A549 (cell line): ENCODE measurements around the gene DPM1. TPM values are rescaled to one million over a fixed set of nuclear protein-coding genes. Genes with fewer than 3 reads are reported as not detected.
A peak's percentile ranks its signal among the peaks of the same experiment; 100 is the strongest.

Experiments used
- ATAC-seq, 2 experiments: fragments of 200-7000 bp in 1 of 2; fragments of >200 bp in 1 of 2; cut with Nextera tagmentation in 1 of 2; cut with Tn5 transposase in 1 of 2; 3 replicates each; pipeline versions ENCODE4 v1.8.0 to v1.9.1; 2018 to 2020; ENCODE audit warnings: mild to moderate bottlenecking in 1 of 2, moderate library complexity in 1 of 2
- CTCF ChIA-PET: fragments of 300-600 bp; sonication (Branson Sonifier 250); formaldehyde crosslinking; extraction: SDS; loops from one replicate; lab custom pipeline; 2021; ENCODE audit warnings: antibody characterized with exemption, inconsistent platforms; lab: Yijun Ruan, JAX
- POLR2A ChIA-PET: fragments of 350-600 bp; formaldehyde crosslinking; extraction: SDS; loops from one replicate; lab custom pipeline; 2021; ENCODE audit warnings: antibody characterized with exemption, inconsistent platforms; lab: Yijun Ruan, JAX
- DNase-seq, 2 experiments: peaks; one replicate each; pipeline versions ENCODE4 v3.0.0 to v3.0.0-alpha.2; 2011 to 2016; ENCODE audit warnings: low read depth in 1 of 2, low spot score in 1 of 2
- FAIRE-seq: peaks from 2 replicates; lab custom pipeline; 2011; peaks lifted over from hg19 to GRCh38; lab: Jason Lieb, UNC
- H3K27ac ChIP-seq, 2 experiments: fragments of >200 bp; sonication (Bioruptor Twin); formaldehyde crosslinking; 3 replicates each; pipeline ENCODE4 v1.5.1; 2016 to 2017
- H3K4me1 ChIP-seq: fragments of >200 bp; sonication (Bioruptor Twin); formaldehyde crosslinking; 3 replicates; pipeline ENCODE4 v1.6.1; 2016
- H3K4me2 ChIP-seq: fragments of >200 bp; sonication (Bioruptor Twin); formaldehyde crosslinking; 3 replicates; pipeline ENCODE4 v1.6.1; 2016
- H3K4me3 ChIP-seq: fragments of >200 bp; sonication (Bioruptor Twin); formaldehyde crosslinking; 3 replicates; pipeline ENCODE4 v1.5.1; 2016
- H3K9me3 ChIP-seq: fragments of >200 bp; sonication (Bioruptor Twin); formaldehyde crosslinking; 3 replicates; pipeline ENCODE4 v1.6.1; 2016
- BCL3 ChIP-seq: fragments of >200 bp; sonication (Bioruptor Twin); formaldehyde crosslinking; IDR thresholded peaks from 3 replicates; pipeline ENCODE4 v1.6.1; 2016
- CBX2 ChIP-seq: fragments of 200-600 bp; sonication (generic); IDR thresholded peaks from 2 replicates; pipeline ENCODE4 v1.6.1; 2016; ENCODE audit warnings: low read depth, mild to moderate bottlenecking, borderline replicate concordance
- CBX8 ChIP-seq: fragments of 200-600 bp; sonication (generic); IDR thresholded peaks from 2 replicates; pipeline ENCODE4 v1.6.1; 2016
- CHD2 ChIP-seq: fragments of 150-350 bp; IDR thresholded peaks from 2 replicates; pipeline ENCODE4 v1.6.1; 2014; ENCODE audit warnings: low read length; ENCODE audit not compliant: partially characterized antibody
- CTCF ChIP-seq: fragments of >200 bp; sonication (Bioruptor Twin); formaldehyde crosslinking; IDR thresholded peaks from 3 replicates; pipeline ENCODE4 v1.5.1; 2016
- EHMT2 ChIP-seq: fragments of 200-600 bp; sonication (generic); IDR thresholded peaks from 2 replicates; pipeline ENCODE4 v1.6.1; 2016; ENCODE audit warnings: antibody characterized with exemption, low read depth, mild to moderate bottlenecking, moderate library complexity
- ELK1 ChIP-seq: fragments of 150-350 bp; IDR thresholded peaks from 2 replicates; pipeline ENCODE4 v1.6.1; 2014; ENCODE audit warnings: low read depth, mild to moderate bottlenecking, low read length
- EP300 ChIP-seq, 2 experiments: fragments of >200 bp; sonication (Bioruptor Twin); formaldehyde crosslinking; IDR thresholded peaks; 2 replicates in 1 of 2; 3 replicates in 1 of 2; pipeline ENCODE4 v1.6.1; 2016 to 2017
- ESRRA ChIP-seq: fragments of 150-350 bp; IDR thresholded peaks from 2 replicates; pipeline ENCODE4 v1.6.1; 2014; ENCODE audit warnings: mild to moderate bottlenecking, low read length, borderline replicate concordance
- FOSB ChIP-seq: fragments of 250-450 bp; sonication (Bioruptor Pico); IDR thresholded peaks from 2 replicates; pipeline ENCODE4 v1.5.0; 2020; ENCODE audit warnings: mild to moderate bottlenecking, moderate library complexity
- FOSL2 ChIP-seq, 2 experiments: fragments of 450-650 bp in 1 of 2; fragments of >200 bp in 1 of 2; sonication (Bioruptor Twin) in 1 of 2; formaldehyde crosslinking; IDR thresholded peaks; 2 replicates each; pipeline versions ENCODE4 v1.5.0 to v1.6.1; 2016 to 2020; ENCODE audit warnings: mild to moderate bottlenecking in 1 of 2, moderate library complexity in 1 of 2
- HES2 ChIP-seq: fragments of >200 bp; sonication (Bioruptor Twin); formaldehyde crosslinking; IDR thresholded peaks from 2 replicates; pipeline ENCODE4 v1.6.1; 2016
- HEYL ChIP-seq: fragments of 250-450 bp; sonication (Bioruptor Pico); IDR thresholded peaks from 2 replicates; pipeline ENCODE4 v1.8.0; 2021; ENCODE audit warnings: mild to moderate bottlenecking, moderate library complexity
- HOXB5 ChIP-seq: fragments of 250-450 bp; sonication (Bioruptor Pico); IDR thresholded peaks from 2 replicates; pipeline ENCODE4 v1.5.0; 2020; ENCODE audit warnings: mild to moderate bottlenecking, moderate library complexity
- JUNB ChIP-seq: fragments of >200 bp; sonication (Bioruptor Twin); formaldehyde crosslinking; IDR thresholded peaks from 2 replicates; pipeline ENCODE4 v1.6.1; 2016
- KDM5A ChIP-seq: fragments of 200-600 bp; sonication (generic); IDR thresholded peaks from 2 replicates; pipeline ENCODE4 v1.6.1; 2016; ENCODE audit warnings: antibody characterized with exemption, mild to moderate bottlenecking
- MAFK ChIP-seq: fragments of 450-650 bp; IDR thresholded peaks from 2 replicates; pipeline ENCODE4 v1.6.1; 2014; ENCODE audit not compliant: partially characterized antibody
- MYC ChIP-seq: IDR thresholded peaks from 2 replicates; pipeline ENCODE4 v1.6.1; 2012; ENCODE audit warnings: mild to moderate bottlenecking, inconsistent platforms, low read length, improper control_type of control experiment, borderline replicate concordance
- PBX3 ChIP-seq: IDR thresholded peaks from 2 replicates; pipeline ENCODE4 v1.6.1; 2012
- POLR2AphosphoS2 ChIP-seq: conservative IDR thresholded peaks from 2 replicates; pipeline ENCODE4 v1.6.1; 2012; ENCODE audit warnings: low read length, improper control_type of control experiment, inconsistent platforms
- RAD21 ChIP-seq, 2 experiments: fragments of >200 bp in 1 of 2; sonication (Bioruptor Twin) in 1 of 2; formaldehyde crosslinking in 1 of 2; IDR thresholded peaks in 1 of 2; conservative IDR thresholded peaks in 1 of 2; 2 replicates in 1 of 2; 3 replicates in 1 of 2; pipeline ENCODE4 v1.6.1; 2012 to 2018; ENCODE audit warnings: inconsistent platforms in 1 of 2
- RCOR1 ChIP-seq: fragments of 150-350 bp; IDR thresholded peaks from 2 replicates; pipeline ENCODE4 v1.6.1; 2014; ENCODE audit warnings: antibody characterized with exemption, low read length, low read depth
- RFX5 ChIP-seq: fragments of 450-650 bp; IDR thresholded peaks from 2 replicates; pipeline ENCODE4 v1.7.1; 2014; ENCODE audit warnings: antibody characterized with exemption, mild to moderate bottlenecking, moderate library complexity
- RNF2 ChIP-seq: fragments of 200-600 bp; sonication (generic); IDR thresholded peaks from 2 replicates; pipeline ENCODE4 v1.6.1; 2016; ENCODE audit warnings: low read depth, mild to moderate bottlenecking, antibody characterized with exemption, moderate library complexity, borderline replicate concordance
- SMC3 ChIP-seq: fragments of >200 bp; sonication (Bioruptor Twin); formaldehyde crosslinking; IDR thresholded peaks from 3 replicates; pipeline ENCODE4 v1.6.1; 2018; ENCODE audit warnings: inconsistent platforms
- TP53 ChIP-seq: fragments of 250-450 bp; sonication (Bioruptor Pico); IDR thresholded peaks from 2 replicates; pipeline ENCODE4 v1.5.0; 2021; ENCODE audit warnings: mild to moderate bottlenecking, moderate library complexity
- ZC3H11A ChIP-seq: fragments of 450-650 bp; IDR thresholded peaks from 2 replicates; pipeline ENCODE4 v1.6.1; 2014; ENCODE audit warnings: antibody characterized with exemption, mild to moderate bottlenecking
- ZSCAN20 ChIP-seq: fragments of 250-450 bp; sonication (Bioruptor Pico); IDR thresholded peaks from 2 replicates; pipeline ENCODE4 v1.8.0; 2022; ENCODE audit warnings: mild to moderate bottlenecking, moderate library complexity
- WGBS: methylation state at CpG from one replicate; pipeline ENCODE4 v1.1.6; 2017; ENCODE audit errors: missing lambda C conversion rate; 5-methylcytosine and 5-hydroxymethylcytosine counted together
- polyA plus RNA-seq, 4 experiments: library from polyadenylated mRNA; depleted of rRNA in 3 of 4; stranded (reverse); fragments of >200 nt; fragmentation: RNase III in 1 of 4; extraction: RNeasy Plus Mini Kit Qiagen cat#74134 plus additional on column Dnase treatment in 1 of 4; gene quantifications; 2 replicates in 3 of 4; 3 replicates in 1 of 4; pipeline ENCODE4 v1.2.3, GENCODE V29; 2011 to 2017

The DPM1 gene
- polyA plus RNA-seq, 2 of the 4 experiments (the other 2 are of a cell fraction): 104 to 106 TPM

GRCh38 chr20:50987493-50988210, 29.3 kb upstream of the DPM1 start:
- peak overlapping the region; percentile 56 for H3K4me2 ChIP-seq
- FAIRE-seq: no peak
- POLR2A ChIA-PET: interaction anchor here (0.6 to 1.0 kb wide), 5 partner anchors 30 to 643 kb away, joined by 3 to 10 read pairs (median 3); partner anchors contain the start of gene DPM1
- TF ChIP-seq MYC (no peak), CTCF (peak; percentile 92), SMC3 (peak; percentile 90), FOSB (CRISPR knock-in tag) (no peak), HOXB5 (CRISPR knock-in tag) (no peak), TP53 (CRISPR knock-in tag) (no peak), BCL3 (no peak), FOSL2 (IDR thresholded peaks at IDR 0.05) (no peak), FOSL2 (CRISPR knock-in tag; IDR thresholded peaks at IDR 0.05) (no peak), RAD21 (conservative IDR thresholded peaks at IDR 0.05 in 1 of 2, IDR thresholded peaks at IDR 0.05 in 1 of 2) (peak; percentile 96 to 98), EP300 (IDR thresholded peaks at IDR 0.05) (no peak), ZC3H11A (no peak), ZSCAN20 (CRISPR knock-in tag) (no peak), HES2 (no peak), CHD2 (no peak), HEYL (CRISPR knock-in tag) (no peak), RFX5 (no peak), PBX3 (no peak)
- TF ChIP-seq, all 56 proteins: peak for 3
- ATAC-seq (peak; percentile 96), DNase-seq (peak; percentile 76 to 92)
- CTCF ChIA-PET: interaction anchor here (0.6 to 20.8 kb wide), 107 partner anchors 9 to 1186 kb away, joined by 3 to 565 read pairs (median 4); partner anchors contain the start of genes ADNP, BCAS4, DPM1 and MOCS3
- H3K9me3 ChIP-seq: no peaks in the 10 kb centered on the region
- no peak overlapping the region for H3K4me3 ChIP-seq
- H3K4me1 ChIP-seq: peaks cover 4% of the 10 kb centered on the region; the same call in 2 of the 3 replicates
- WGBS: 6% methylated on average over 12 of the region's 13 CpGs
- peak overlapping the region; percentile 38 to 75; a peak in 3 of 6 replicates for H3K27ac ChIP-seq

GRCh38 chr20:50983321-50983720, 25.0 kb upstream of the DPM1 start:
- ATAC-seq: no peak
- TF ChIP-seq ESRRA (no peak), ZC3H11A (no peak), HOXB5 (CRISPR knock-in tag) (no peak), SMC3 (no peak), MAFK (no peak), RNF2 (no peak), POLR2AphosphoS2 (no peak), RCOR1 (no peak), ELK1 (no peak), JUNB (no peak), CHD2 (no peak), KDM5A (no peak), FOSL2 (IDR thresholded peaks at IDR 0.05) (no peak), FOSL2 (CRISPR knock-in tag; IDR thresholded peaks at IDR 0.05) (no peak), RAD21 (conservative IDR thresholded peaks at IDR 0.05 in 1 of 2, IDR thresholded peaks at IDR 0.05 in 1 of 2) (no peak), CBX8 (no peak), RFX5 (no peak), CBX2 (no peak), EHMT2 (no peak)
- 71% methylated on average over 2 of the region's 2 CpGs for WGBS
- peaks cover 41% of the 10 kb centered on the region for H3K4me1 ChIP-seq
- DNase-seq: no peak
- no peak for FAIRE-seq
- H3K4me3 ChIP-seq: no peak overlapping the region
- H3K27ac ChIP-seq: no peak overlapping the region; a peak in 1 of 6 replicates
- H3K4me2 ChIP-seq: no peak overlapping the region
- POLR2A ChIA-PET: no interaction called here
- no peaks in the 10 kb centered on the region for H3K9me3 ChIP-seq
- CTCF ChIA-PET: interaction anchor here (1.1 to 20.8 kb wide), 9 partner anchors 8 to 613 kb away, joined by 3 to 565 read pairs (median 6); partner anchors contain the start of genes BCAS4, DPM1 and MOCS3
